ENCODE measurements around the gene TAP2. TPM values are rescaled to one million over a fixed set of nuclear protein-coding genes. Genes with fewer than 3 reads are reported as not detected.

Gene TAP2
- total RNA-seq, 1 experiment from 2014 or later: 59.9 TPM

GRCh38 chr6:32857156-32857891 is 18.8 kb upstream of the TAP2 start:
- intact Hi-C loops (cut with micrococcal nuclease): no loop called here
- Histone ChIP-seq H4K20me1 (ENCODE audit: insufficient read depth) (no peaks in the 10 kb centered on the region), H3K27ac (ENCODE audit: low read depth, low read length) (no peak overlapping the region), H3K9ac (ENCODE audit: low read length) (no peak overlapping the region), H3K79me2 (ENCODE audit: insufficient read depth, low read length) (no peaks in the 10 kb centered on the region), H3K27me3 (ENCODE audit: insufficient read depth, low read length) (no peaks in the 10 kb centered on the region), H3K4me2 (ENCODE audit: low read length) (no peak overlapping the region), H3K9me2 (ENCODE audit: insufficient read depth) (no peaks in the 10 kb centered on the region), H3K4me3 (replicated peaks in 1 of 2; ENCODE audit: low read depth in 1 of 2, low read length in 2 of 2) (no peak overlapping the region), H3K4me1 (ENCODE audit: control insufficient read depth in 1 of 2, insufficient read depth in 2 of 2, low read length in 2 of 2) (peaks cover 5 to 30% of the 10 kb centered on the region in 2 experiments; a peak in 3 of 4 replicates), H3K36me3 (ENCODE audit: control insufficient read depth in 1 of 2, insufficient read depth in 2 of 2, low read length in 2 of 2) (no peaks in the 10 kb centered on the region), H3K9me3 (ENCODE audit: control insufficient read depth in 1 of 2, insufficient read depth in 1 of 2, low read depth in 1 of 2, low read length in 2 of 2) (no peaks in the 10 kb centered on the region), H2AFZ (ENCODE audit: low read depth, low read length, poor library complexity, severe bottlenecking) (no peak overlapping the region)
- ChIA-PET RAD21 (ENCODE audit: low non-redundant PET in 1 of 2, low total read pairs in 2 of 2, uncharacterized antibody in 2 of 2, unreplicated experiment in 2 of 2) (interaction anchor here in 1 of 2 experiments (1.4 kb wide), 1 partner anchor 19 kb away, joined by 3 read pairs; the partner anchor contains the start of gene TAP2), CTCF (interaction anchor here (1.0 to 5.9 kb wide), 4 partner anchors 11 to 31 kb away, joined by 3 to 80 read pairs (median 4); partner anchors contain the start of gene TAP2), POLR2A (interaction anchor here (1.7 kb wide), 1 partner anchor 19 kb away, joined by 5 read pairs; the partner anchor contains the start of gene TAP2)
- TF ChIP-seq ATF3 (IDR thresholded peaks at IDR 0.05): no peak
- no peak for TF ChIP-seq POLR2A (IDR thresholded peaks at IDR 0.05; ENCODE audit: borderline replicate concordance, extremely low read depth, insufficient read depth, insufficient read length)
- TF ChIP-seq SIN3A (IDR thresholded peaks at IDR 0.05; ENCODE audit: low read depth): no peak
- DNase-seq (ENCODE audit: low read depth, low spot score) (no peak), ATAC-seq (no peak)
- no TSS peak for BruUV-seq (replicated peaks)

- Histone ChIP-seq H2AFZ (ENCODE audit: low read depth, low read length, poor library complexity, severe bottlenecking) (no peak overlapping the region), H3K9ac (ENCODE audit: low read length) (no peak overlapping the region), H3K9me3 (ENCODE audit: control insufficient read depth in 1 of 2, insufficient read depth in 1 of 2, low read depth in 1 of 2, low read length in 2 of 2) (no peaks in the 10 kb centered on the region), H3K4me2 (ENCODE audit: low read length) (no peak overlapping the region), H3K36me3 (ENCODE audit: control insufficient read depth in 1 of 2, insufficient read depth in 2 of 2, low read length in 2 of 2) (no peaks in the 10 kb centered on the region), H4K20me1 (ENCODE audit: insufficient read depth) (no peaks in the 10 kb centered on the region), H3K4me1 (ENCODE audit: control insufficient read depth in 1 of 2, insufficient read depth in 2 of 2, low read length in 2 of 2) (peaks cover 8 to 19% of the 10 kb centered on the region in 2 experiments; a peak in 3 of 4 replicates), H3K27ac (ENCODE audit: low read depth, low read length) (no peak overlapping the region), H3K27me3 (ENCODE audit: insufficient read depth, low read length) (no peaks in the 10 kb centered on the region), H3K9me2 (ENCODE audit: insufficient read depth) (no peaks in the 10 kb centered on the region), H3K4me3 (replicated peaks in 1 of 2; ENCODE audit: low read depth in 1 of 2, low read length in 2 of 2) (no peak overlapping the region), H3K79me2 (ENCODE audit: insufficient read depth, low read length) (no peaks in the 10 kb centered on the region)
- POLR2A ChIA-PET: interaction anchor here (0.7 to 3.5 kb wide), 3 partner anchors 11 to 116 kb away, joined by 3 to 25 read pairs (median 12); partner anchors contain the start of genes PSMB8 and TAP2
- no peak for DNase-seq (ENCODE audit: low read depth, low spot score)
- intact Hi-C loops (cut with micrococcal nuclease): no loop called here
- RAD21 ChIA-PET (ENCODE audit: low non-redundant PET in 1 of 2, low total read pairs in 2 of 2, uncharacterized antibody in 2 of 2, unreplicated experiment in 2 of 2): no interaction called here
- CTCF ChIA-PET: interaction anchor here (1.0 to 5.9 kb wide), 2 partner anchors 13 to 17 kb away, joined by 7 to 80 read pairs; partner anchors contain the start of gene TAP2
- no peak for ATAC-seq
- BruUV-seq (replicated peaks): no TSS peak
- no peak for TF ChIP-seq SRF (IDR thresholded peaks at IDR 0.05; ENCODE audit: low read depth)
- TF ChIP-seq RAD21 (IDR thresholded peaks at IDR 0.05; ENCODE audit: low read depth): no peak
- TF ChIP-seq CTCF (IDR thresholded peaks at IDR 0.05 in 2 of 3, conservative IDR thresholded peaks at IDR 0.05 in 1 of 3; ENCODE audit: borderline replicate concordance in 1 of 3, insufficient read depth in 1 of 3, low read depth in 2 of 3, low read length in 2 of 3): no peak
- TF ChIP-seq ZNF274 (IDR thresholded peaks at IDR 0.05; ENCODE audit: low read depth, low read length): no peak
- no peak for TF ChIP-seq TCF7L2 (IDR thresholded peaks at IDR 0.05; ENCODE audit: borderline replicate concordance, extremely low read depth, insufficient read depth, insufficient read length)
- TF ChIP-seq SP1 (IDR thresholded peaks at IDR 0.05; ENCODE audit: low read depth): no peak
- TF ChIP-seq ATF3 (IDR thresholded peaks at IDR 0.05): no peak
- no peak for TF ChIP-seq POLR2AphosphoS5 (IDR thresholded peaks at IDR 0.05; ENCODE audit: low read depth, low read length)
- no peak for TF ChIP-seq SIN3A (IDR thresholded peaks at IDR 0.05; ENCODE audit: low read depth)
- no peak for TF ChIP-seq FOSL1 (IDR thresholded peaks at IDR 0.05; ENCODE audit: low read depth)
- TF ChIP-seq ELF1 (IDR thresholded peaks at IDR 0.05; ENCODE audit: borderline replicate concordance, low read depth): no peak
These were observed 17.1 kb upstream of the TAP2 start for GRCh38 chr6:32855467-32856174.

All from HCT116 (cell line).